Erythroblast (primary cell): ENCODE results near the gene TCTN1.

Source experiments
- GATA1 ChIP-seq: IDR thresholded peaks from 2 replicates; pipeline ENCODE4 v1.6.1; 2011; ENCODE audit warnings: low read depth, mild to moderate bottlenecking, control low read depth, low read length, moderate library complexity
- POLR2A ChIP-seq: IDR thresholded peaks from 2 replicates; pipeline ENCODE4 v1.6.1; 2011; ENCODE audit warnings: mild to moderate bottlenecking, low read length

DNA sequence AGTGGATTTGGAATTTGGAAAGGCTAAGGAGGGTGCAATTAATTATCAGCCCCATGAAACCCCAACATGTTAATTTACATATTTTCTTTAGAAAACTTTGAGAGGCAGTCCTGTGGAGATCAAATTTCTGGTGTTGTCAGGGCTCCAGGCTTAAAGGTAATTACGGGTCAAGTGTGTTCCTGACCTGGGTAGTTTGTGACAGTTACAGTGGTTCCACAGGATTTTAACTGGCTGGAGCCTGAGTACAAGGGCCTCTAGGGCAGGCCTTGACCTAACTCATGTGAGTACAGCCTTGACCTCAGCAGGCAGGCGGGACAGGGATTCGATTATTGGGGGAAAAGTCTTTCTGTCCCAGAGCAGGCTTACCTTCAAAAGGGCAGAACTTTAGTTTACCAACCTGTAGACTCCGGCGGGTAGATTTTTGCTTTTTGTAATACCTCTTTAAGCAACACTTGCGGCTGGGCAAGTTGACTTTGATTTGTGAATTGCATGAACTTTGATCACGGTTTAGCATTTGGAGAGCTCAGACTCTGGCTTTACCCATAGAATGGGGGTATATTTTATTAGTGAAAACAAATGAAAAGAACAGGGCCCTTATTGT is 22.4 kb upstream of the TCTN1 start:
- TF ChIP-seq POLR2A (no peak), GATA1 (no peak)
